Stomach (tissue), 9 donors: ENCODE data around the gene SOAT2. TPM values are rescaled to one million over a fixed set of nuclear protein-coding genes. Genes with fewer than 3 reads are reported as not detected.
A peak's percentile ranks its signal among the peaks of the same experiment; 100 is the strongest.

Experiments used
- DNase-seq, 2 donors: peaks; one replicate each; pipeline versions ENCODE4 v3.0.0 to v3.0.0-alpha.2; 2013 to 2019
- H3K27ac ChIP-seq, 5 donors: fragments of 200-600 bp in 4 of 5; sonication (generic) in 4 of 5; one replicate each; pipeline ENCODE4 v1.5.1; 2013 to 2019; ENCODE audit warnings: mild to moderate bottlenecking in 1 of 5, moderate library complexity in 1 of 5
- H3K27me3 ChIP-seq, 3 donors: fragments of 200-600 bp; sonication (generic); one replicate each; pipeline ENCODE4 v1.5.1; 2017 to 2019; ENCODE audit warnings: mixed run types in 1 of 3
- H3K36me3 ChIP-seq, 4 donors: fragments of 200-600 bp; sonication (generic); 1 replicate in 3 of 4; 2 replicates in 1 of 4; pipeline ENCODE4 v1.5.1; 2016 to 2019
- H3K4me1 ChIP-seq, 4 donors: fragments of 200-600 bp; sonication (generic); one replicate each; pipeline ENCODE4 v1.5.1; 2016 to 2019
- H3K4me3 ChIP-seq, 4 donors: fragments of 200-600 bp; sonication (generic) in 3 of 4; one replicate each; pipeline ENCODE4 v1.5.1; 2016 to 2019; ENCODE audit warnings: mild to moderate bottlenecking in 1 of 4
- H3K9me3 ChIP-seq, 4 donors: fragments of 200-600 bp; sonication (generic); one replicate each; pipeline ENCODE4 v1.5.1; 2016 to 2019
- EP300 ChIP-seq: sonication (generic); formaldehyde crosslinking; IDR thresholded peaks from one replicate; pipeline ENCODE4 v1.6.1; 2017; ENCODE audit warnings: antibody characterized with exemption
- POLR2A ChIP-seq, 4 donors: fragments of 450-650 bp; IDR thresholded peaks; one replicate each; pipeline ENCODE4 v1.6.1; 2016; ENCODE audit warnings: antibody characterized with exemption in 4 of 4, control low read depth in 2 of 4, mild to moderate bottlenecking in 1 of 4, moderate library complexity in 1 of 4
- POLR2AphosphoS5 ChIP-seq, 3 donors: sonication (generic); formaldehyde crosslinking; IDR thresholded peaks; one replicate each; pipeline ENCODE4 v1.6.1; 2016; ENCODE audit warnings: antibody characterized with exemption in 3 of 3
- WGBS, 5 donors: extraction: QIAGEN DNeasy Blood & Tissue Kit in 3 of 5; methylation state at CpG; one replicate each; pipeline versions ENCODE4 v1.1.5 to v1.1.7; 2013 to 2018; 5-methylcytosine and 5-hydroxymethylcytosine counted together
- intact Hi-C: fragments of 100-400 bp; cut with DNase I; formaldehyde crosslinking; loops from one replicate; pipeline ENCODE4 v1.15.1; 2023; ENCODE audit warnings: low total_unique reads
- polyA plus RNA-seq, 3 donors: library from polyadenylated mRNA; stranded (reverse); fragments of 200-250 nt; gene quantifications; one replicate each; pipeline ENCODE4 v1.2.3, GENCODE V29; 2013
- total RNA-seq, 5 donors: library from RNA; depleted of rRNA; stranded (reverse); fragments of >200 nt; gene quantifications; one replicate each; pipeline versions ENCODE4 v1.1.0 to v1.2.3, GENCODE V29; 2014 to 2016
- TF ChIP-seq, protein P1 (sequence below), 7 experiments: fragments of 450-650 bp in 4 of 7; fragments of 200-600 bp in 3 of 7; sonication (generic) in 3 of 7; IDR thresholded peaks; one replicate each; pipeline ENCODE4 v1.5.1; 2016 to 2019; ENCODE audit warnings: antibody characterized with exemption in 7 of 7, control low read depth in 2 of 7, mild to moderate bottlenecking in 1 of 7
- donor health status: healthy with polysubstance abuse.
- donor health status: Bipolar disorder and iron deficiency.
- donor health status: healthy.

The SOAT2 gene
- total and polyA plus RNA-seq, 8 donors = 0.28 to 0.92 TPM; not detected in 6

DNA sequence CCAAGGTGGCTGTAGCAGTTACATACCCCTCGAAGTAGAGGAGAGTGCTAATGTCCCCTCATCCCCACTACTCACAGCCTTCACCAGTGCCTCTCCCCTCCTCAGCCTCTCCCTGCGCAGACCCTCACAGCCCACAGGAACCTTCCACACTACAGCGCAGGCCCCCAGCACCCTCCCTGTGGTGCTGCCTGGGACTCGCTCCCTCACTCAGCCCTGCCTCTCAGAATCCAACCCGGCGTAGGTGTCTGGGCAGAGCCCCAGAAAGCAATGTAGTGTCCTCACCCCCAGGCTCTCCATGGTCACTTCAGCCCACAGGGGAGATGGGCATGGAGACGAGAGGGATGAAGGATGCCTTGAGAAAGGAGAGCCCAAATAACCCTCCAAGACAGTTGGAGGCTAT lies 66.4 kb downstream of the SOAT2 start:
- intact Hi-C loops = no loop called here
- Histone ChIP-seq H3K36me3 (peaks cover 10 to 64% (median 44%) of the 10 kb centered on the region in 4 donors), H3K27me3 (no peaks in the 10 kb centered on the region), H3K9me3 (no peaks in the 10 kb centered on the region), H3K4me1 (peaks cover 0 to 3% (median under 1%) of the 10 kb centered on the region in 4 donors), H3K27ac (no peak overlapping the region), H3K4me3 (no peak overlapping the region)
- TF ChIP-seq, protein P1, sequence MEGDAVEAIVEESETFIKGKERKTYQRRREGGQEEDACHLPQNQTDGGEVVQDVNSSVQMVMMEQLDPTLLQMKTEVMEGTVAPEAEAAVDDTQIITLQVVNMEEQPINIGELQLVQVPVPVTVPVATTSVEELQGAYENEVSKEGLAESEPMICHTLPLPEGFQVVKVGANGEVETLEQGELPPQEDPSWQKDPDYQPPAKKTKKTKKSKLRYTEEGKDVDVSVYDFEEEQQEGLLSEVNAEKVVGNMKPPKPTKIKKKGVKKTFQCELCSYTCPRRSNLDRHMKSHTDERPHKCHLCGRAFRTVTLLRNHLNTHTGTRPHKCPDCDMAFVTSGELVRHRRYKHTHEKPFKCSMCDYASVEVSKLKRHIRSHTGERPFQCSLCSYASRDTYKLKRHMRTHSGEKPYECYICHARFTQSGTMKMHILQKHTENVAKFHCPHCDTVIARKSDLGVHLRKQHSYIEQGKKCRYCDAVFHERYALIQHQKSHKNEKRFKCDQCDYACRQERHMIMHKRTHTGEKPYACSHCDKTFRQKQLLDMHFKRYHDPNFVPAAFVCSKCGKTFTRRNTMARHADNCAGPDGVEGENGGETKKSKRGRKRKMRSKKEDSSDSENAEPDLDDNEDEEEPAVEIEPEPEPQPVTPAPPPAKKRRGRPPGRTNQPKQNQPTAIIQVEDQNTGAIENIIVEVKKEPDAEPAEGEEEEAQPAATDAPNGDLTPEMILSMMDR (IDR thresholded peaks at IDR 0.05) = no peak
- no peak for TF ChIP-seq POLR2A (IDR thresholded peaks at IDR 0.05)
- peak in 1 of 2 donors; percentile 9 for DNase-seq
- WGBS, 5 donors = 90 to 98% (median 95%) methylated on average over 7 of the region's 7 CpGs

DNA sequence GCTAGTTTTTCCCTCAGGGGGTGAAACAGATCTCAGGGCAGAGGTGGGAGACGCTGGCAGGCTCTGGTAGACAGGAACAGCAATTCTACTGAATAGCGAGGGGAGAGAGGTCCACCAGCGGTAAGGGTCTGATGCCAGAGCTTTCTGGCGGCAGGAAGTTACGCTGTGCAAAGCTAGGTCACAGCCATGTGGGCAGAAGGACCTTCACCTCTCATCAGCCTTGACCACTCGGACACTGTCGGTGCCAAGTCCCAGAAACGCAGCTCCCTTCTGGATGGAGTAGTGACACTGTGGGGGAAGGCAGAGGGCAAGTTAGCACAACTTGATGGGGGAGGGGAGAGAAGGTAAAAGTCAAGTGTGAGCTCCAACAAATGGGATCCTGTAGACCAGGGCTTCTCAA lies 66.9 kb downstream of the SOAT2 start:
- no peak overlapping the region for H3K4me3 ChIP-seq
- H3K27me3 ChIP-seq = no peaks in the 10 kb centered on the region
- H3K36me3 ChIP-seq = peaks cover 10 to 64% (median 44%) of the 10 kb centered on the region in 4 donors
- TF ChIP-seq, protein P1 (IDR thresholded peaks at IDR 0.05) = no peak
- no peak for TF ChIP-seq POLR2AphosphoS5 (IDR thresholded peaks at IDR 0.05)
- TF ChIP-seq POLR2A (IDR thresholded peaks at IDR 0.05) = no peak
- TF ChIP-seq EP300 = no peak
- intact Hi-C loops = no loop called here
- 90 to 95% (median 92%) methylated on average over 8 of the region's 8 CpGs for WGBS, 5 donors
- no peak overlapping the region for H3K27ac ChIP-seq
- DNase-seq = peak in 1 of 2 donors; percentile 13
- H3K9me3 ChIP-seq = no peaks in the 10 kb centered on the region
- peaks cover 0 to 9% (median 6%) of the 10 kb centered on the region in 4 donors for H3K4me1 ChIP-seq

DNA sequence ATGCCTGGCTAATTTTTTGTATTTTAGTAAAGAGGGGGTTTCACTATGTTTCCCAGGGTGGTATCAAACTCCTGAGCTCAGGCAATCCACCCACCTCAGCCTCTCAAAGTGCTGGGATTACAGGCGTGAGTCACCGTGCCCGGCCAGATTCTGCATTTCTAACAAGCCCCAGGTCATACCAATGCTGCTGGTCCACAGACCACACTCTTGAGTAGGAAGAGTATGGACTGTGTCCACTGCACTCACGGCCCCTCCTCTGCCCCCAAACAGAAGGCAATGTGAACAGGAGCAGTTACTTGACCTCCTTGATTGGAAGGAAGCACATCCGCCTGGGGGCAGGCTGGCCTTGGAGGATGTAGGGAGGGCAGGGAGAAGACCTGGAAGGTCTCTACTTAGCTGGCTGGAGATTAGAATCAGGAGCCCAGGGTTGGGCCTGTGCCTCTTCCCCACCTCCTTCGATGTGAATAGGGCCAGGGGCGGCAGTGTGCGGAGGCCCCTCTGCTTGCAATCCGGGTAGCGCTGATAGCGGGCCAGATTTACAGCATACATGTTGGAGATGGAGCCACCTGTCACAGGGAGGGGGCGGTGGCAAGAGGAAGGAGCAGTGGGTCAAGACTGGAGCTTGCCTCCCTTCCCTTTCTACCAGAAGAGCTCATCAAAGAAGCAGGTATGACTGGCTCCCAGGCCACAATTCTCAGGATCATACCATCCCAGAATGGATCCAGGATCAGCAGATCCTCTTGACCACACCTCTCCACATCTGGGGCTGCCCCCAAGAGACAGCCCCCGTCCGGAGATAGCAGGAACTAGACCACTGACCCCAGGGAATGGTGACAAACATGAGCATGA lies 67.8 kb downstream of the SOAT2 start:
- DNase-seq = peak in 1 of 2 donors; percentile 9
- Histone ChIP-seq H3K4me1 (peaks cover 0 to 15% (median 12%) of the 10 kb centered on the region in 4 donors), H3K4me3 (no peak overlapping the region), H3K27me3 (no peaks in the 10 kb centered on the region), H3K27ac (no peak overlapping the region), H3K36me3 (peaks cover 10 to 57% (median 44%) of the 10 kb centered on the region in 4 donors), H3K9me3 (no peaks in the 10 kb centered on the region)
- WGBS, 5 donors = 80 to 92% (median 83%) methylated on average over 14 of the region's 14 CpGs
- no peak for TF ChIP-seq POLR2AphosphoS5 (IDR thresholded peaks at IDR 0.05)
- intact Hi-C loops = no loop called here

DNA sequence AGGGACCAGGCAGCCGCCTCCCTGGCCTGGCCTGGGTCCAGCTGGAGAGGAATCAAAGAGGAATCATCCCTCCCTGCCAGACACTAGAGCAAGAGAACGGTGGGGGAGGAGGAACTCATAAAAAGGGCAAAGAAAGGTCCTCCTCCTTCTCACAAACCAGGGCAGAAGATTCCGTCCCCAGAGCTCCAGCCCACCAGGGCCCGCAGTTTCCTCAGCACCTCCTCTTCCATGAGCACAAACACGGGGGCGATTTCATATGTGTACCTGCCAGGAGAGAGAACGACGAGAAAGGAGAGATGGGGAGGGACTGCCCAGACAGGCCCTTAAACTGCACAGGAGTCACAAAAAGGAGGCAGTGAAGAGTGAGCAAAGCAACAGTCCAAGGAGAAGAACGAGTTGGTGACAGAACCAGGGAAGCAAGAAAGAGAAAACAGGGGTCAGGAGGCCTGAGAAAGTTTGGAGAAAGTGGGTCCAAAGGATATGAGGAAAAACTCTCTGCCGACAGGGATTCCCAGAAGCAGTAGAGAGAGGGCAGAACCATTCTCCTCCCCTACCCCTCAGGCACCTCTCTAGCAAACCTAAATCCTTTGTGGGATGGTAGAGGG lies 68.5 kb downstream of the SOAT2 start:
- Histone ChIP-seq H3K4me3 (no peak overlapping the region), H3K9me3 (no peaks in the 10 kb centered on the region), H3K27ac (no peak overlapping the region), H3K36me3 (peaks cover 10 to 51% (median 43%) of the 10 kb centered on the region in 4 donors), H3K4me1 (peaks cover 0 to 15% (median 12%) of the 10 kb centered on the region in 4 donors), H3K27me3 (no peaks in the 10 kb centered on the region)
- DNase-seq = peak in 1 of 2 donors; percentile 17
- 62 to 71% (median 70%) methylated on average over 9 to 10 of the region's 10 CpGs for WGBS, 5 donors
- intact Hi-C loops = no loop called here
- TF ChIP-seq, protein P1 (IDR thresholded peaks at IDR 0.05) = no peak
- TF ChIP-seq EP300 (no peak), POLR2A (IDR thresholded peaks at IDR 0.05) (no peak), POLR2AphosphoS5 (IDR thresholded peaks at IDR 0.05) (no peak)
